Activated CD8-positive, alpha-beta memory T cell treated with anti-CD3 and anti-CD28 coated beads for 4 hours (primary cell): ENCODE measurements around the gene HIBADH.
"Not testable (repeated sequence)": the region's sequence is repeated elsewhere in the genome, so short reads cannot be mapped to it uniquely, and the experiment has no call there.

Source experiments
- DNase-seq, 2 donors: peaks; one replicate each; pipeline ENCODE4 v3.0.0-alpha.2; 2020; ENCODE audit warnings: low read depth in 2 of 2

Gene HIBADH

DNA sequence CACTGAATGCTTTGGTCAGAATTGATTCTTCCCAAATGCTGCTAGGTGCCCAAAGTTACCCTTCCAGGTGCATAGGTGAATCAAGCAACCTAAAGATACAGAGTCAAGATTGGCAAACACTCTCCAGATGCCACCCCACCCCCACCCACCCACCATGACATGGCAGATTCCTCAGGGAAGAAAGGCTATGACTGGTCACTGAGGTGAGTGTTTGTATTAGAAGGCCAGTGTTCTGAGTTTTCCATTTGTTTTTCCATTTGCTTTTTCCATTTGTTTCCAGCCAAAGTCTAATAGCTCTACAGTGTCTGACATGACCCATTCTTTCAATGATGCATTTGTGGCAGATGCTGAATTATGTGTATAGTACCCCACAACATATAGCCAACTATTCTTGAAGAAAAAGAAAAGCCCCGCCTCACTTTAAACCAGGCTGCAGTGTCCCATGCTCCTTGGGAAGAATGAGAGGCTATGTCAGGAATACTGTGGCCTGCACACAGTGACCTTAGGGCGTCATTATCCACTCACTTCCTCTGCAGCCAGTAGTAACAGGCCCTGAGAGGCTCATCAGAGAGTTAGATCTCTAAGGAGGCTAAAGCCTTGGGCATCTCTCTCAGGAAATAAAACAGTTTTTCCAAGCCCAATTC is 16.1 kb upstream of the HIBADH start:
- DNase-seq = no peak

DNA sequence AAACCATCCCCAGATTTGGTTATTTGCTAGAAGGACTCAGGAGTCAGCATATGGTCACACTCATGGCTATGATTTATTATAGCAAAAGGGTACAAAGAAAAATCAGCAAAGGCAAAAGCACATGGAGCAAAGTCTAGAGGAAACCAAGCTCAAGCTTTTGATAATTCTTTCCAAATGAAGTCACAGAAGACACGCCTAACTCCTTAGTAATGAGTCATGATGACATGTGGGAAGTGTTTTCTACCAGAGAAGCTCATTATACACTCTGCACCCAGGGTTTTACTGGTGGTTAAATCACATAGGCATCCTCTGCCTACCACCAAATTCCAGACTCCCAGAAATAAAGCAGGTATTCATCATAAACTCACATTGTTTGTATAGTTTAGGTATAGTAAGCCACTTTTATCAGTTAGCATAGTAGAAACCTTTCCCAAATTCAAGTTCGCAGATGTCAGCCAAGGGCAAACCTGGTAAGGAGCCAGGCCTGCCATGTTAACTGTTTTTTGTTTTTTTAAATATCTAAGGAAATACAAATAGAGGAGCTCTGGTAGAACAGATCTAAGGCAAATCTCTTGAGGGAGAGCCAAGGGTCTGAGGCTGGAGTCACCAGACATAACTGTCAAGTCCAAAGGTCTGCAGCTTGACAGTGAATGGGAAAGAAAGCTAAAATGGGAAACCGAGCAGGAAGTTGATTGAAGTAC is 15.4 kb upstream of the HIBADH start:
- DNase-seq = no peak

DNA sequence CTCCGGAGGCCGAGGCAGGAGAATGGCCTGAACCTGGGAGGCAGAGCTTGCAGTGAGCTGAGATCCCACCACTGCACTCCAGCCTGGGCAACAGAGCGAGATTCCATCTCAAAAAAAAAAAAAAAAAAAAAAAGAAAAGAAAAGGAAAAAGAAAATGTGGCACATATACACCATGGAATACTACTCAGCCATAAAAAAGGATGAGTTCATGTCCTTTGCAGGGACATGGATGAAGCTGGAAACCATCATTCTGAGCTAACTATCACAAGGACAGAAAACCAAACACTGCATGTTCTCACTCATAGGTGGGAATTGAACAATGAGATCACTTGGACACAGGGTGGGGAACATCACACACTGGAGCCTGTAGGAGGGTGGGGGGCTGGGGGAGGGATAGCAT is 11.4 kb upstream of the HIBADH start:
- not testable (repeated sequence) for DNase-seq

DNA sequence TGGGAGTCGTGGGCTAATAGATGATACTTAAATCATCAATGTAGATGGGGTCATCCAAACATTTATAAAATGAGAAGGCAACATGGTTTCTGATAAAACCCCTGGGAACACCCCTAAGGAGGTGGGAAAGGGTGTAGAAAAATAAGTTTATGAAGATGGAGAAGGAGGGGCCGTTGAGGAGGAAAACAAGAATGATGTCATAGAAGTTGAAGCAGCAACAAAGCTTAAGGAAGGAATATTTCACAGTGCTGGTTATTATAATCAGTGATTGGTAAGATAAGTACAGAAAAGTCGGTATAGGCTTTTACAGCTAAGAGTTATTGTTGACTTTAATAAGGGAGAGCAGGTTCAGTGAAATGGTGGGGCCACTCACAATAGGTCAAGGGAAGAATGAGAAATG is 9.0 kb upstream of the HIBADH start:
- DNase-seq = no peak

DNA sequence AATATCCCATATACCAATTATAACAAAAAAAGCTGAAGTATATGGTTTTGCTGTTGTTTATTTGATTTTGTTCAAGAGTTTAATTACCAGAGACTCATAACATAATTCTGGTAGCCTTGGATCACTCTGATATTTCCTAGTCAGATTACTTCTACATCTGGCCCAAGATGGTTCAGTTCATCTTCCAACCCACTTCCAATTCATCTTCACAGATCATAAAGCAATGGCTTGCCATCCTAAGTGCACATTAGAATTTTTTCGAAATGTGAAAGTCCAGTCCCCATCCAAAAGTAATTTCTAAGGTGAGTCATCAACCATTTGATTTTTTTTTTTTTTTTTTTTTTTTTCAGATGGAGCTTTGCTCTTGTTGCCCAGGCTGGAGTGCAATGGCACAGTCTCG is 8.0 kb upstream of the HIBADH start:
- DNase-seq = no peak

DNA sequence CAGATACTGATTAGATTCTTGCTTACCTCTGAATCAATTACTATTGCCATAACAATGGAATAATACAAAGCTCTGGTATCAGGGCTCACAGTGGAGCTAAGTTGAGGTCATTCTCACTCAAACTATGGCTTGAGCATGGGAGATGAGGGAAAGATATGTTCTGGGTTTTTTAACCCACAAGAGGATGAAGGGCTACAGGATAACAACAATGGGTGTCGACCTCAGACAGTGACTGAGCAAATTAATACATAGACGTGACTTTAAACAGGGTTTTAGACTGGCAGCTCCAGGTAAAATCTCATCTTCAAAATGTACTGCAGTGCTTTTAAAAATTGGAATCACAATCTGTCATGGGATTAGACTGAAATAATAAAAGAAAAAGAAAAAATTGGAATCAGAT is 7.5 kb upstream of the HIBADH start:
- no peak for DNase-seq

DNA sequence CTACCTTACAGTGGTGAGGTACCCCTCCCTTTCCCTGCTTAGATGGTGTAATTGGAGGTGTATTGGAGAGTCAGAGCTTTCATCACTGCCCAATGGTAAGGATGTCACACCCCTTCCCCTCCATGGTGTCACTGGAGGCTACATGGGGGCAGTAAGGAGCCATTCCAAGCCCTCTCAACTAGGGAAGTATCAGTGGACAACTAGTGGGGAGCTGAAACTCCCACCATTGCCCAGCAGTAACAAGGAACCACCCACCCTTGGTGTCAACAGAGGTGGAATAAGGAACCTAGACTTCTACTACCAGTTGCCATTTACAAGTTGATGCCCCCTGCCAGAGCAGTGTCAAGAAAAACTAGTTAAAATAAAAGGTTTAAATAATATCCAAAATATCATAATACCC is 2.8 kb upstream of the HIBADH start:
- no peak for DNase-seq

DNA sequence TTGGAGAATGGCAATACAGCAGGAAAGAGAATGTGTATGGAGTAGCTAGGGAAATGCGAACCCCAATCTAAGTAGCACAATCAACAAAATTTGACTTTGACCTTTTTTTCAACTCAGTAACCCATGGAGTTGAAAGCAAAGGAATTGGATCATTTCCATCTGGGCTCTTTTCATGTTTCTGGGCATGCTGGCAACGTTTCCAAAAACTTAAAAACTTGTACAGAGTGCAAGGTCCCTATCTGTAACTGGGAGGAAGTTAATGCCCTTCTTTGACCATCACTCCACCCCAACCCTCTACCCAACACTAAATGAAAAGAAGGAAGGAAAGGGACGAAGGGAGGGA is 1.3 kb upstream of the HIBADH start:
- DNase-seq = no peak

DNA sequence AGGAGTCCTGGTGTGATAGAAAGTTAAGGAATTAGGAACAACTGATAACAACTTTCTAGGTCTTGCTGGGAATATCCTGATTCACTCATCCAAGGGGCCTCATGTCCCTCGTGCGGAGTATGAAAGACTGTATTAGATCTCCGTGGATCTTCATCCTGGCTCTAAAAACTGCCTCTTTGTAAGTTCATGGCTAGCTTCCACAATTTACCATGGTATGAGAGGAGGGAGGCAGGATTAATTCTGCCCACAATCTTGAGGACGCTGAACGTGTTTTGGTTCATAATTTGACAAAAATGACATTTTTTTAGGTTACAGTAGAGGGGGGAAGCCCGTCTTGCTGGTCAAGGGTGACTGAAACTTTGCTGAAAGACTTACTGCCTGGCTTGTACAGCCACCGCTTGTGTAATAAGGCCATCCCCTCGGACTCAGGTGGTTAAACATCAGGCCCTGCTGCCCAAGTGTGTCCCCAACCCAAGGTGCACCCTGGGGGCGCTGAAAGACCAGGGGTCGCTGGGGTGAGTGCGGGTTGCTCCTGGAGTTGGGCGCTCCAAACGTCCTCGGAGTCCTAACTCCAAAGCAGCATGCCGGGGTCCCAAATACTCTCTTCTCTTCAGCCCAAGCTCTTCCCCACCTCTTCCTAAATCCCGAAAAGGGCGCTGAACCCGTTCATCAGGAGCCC is 733 bp downstream of the HIBADH start:
- DNase-seq = peak in 1 of 2 donors; percentile 2

DNA sequence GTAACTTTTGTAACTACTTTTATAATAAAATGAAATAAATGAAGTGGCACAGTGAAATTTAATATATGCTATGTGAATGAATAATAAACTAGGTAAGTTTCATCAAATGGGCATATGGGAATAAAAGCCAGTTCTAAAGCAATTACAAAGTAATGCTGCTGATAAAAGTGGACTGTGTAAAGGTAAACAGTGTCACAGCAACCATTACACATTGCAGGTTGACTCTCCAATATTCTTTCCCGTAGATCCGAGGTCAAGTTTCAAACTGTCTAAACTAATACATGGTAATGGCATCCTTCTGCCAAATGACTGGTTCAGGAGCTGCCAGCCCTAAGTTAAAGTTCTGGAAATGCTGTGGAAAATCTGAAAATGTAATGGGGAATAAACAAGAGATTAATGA is 6.0 kb downstream of the HIBADH start:
- no peak for DNase-seq

DNA sequence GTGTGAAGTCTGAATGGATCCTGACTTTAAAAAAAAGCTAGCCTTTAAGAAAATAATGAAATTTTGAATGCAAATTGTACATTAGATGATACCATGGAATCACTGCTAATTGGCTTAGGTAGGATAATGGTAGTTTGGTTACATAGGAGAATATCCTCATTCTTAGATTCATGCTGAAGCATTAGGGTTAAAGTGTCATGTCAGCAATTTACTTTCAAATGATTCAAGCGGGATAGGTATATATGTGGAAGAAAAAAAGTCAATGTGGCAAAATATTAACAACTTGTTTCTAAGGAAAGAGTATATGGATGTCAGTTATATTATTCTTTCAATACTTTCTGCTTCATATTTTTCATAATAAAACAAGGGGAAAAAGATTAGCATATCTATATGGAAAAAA is 7.5 kb downstream of the HIBADH start:
- DNase-seq = no peak

DNA sequence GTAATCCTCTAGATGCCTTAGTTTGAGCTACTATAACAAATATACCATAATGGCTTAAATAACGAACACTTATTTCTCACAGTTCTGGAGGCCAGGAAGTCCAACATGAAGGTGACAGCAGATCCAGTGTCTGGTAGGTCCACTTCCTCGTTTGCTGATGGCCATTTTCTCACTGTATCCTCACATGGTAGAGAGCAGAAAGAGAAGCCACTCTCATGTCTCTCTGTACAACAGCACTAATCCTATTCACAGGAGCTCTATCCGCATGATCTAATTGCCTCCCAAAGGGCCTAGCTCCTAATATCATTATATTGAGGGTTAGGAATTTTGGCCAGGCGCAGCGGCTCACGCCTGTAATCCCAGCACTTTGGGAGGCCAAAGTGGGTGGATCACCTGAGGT is 10.2 kb downstream of the HIBADH start:
- no peak for DNase-seq

DNA sequence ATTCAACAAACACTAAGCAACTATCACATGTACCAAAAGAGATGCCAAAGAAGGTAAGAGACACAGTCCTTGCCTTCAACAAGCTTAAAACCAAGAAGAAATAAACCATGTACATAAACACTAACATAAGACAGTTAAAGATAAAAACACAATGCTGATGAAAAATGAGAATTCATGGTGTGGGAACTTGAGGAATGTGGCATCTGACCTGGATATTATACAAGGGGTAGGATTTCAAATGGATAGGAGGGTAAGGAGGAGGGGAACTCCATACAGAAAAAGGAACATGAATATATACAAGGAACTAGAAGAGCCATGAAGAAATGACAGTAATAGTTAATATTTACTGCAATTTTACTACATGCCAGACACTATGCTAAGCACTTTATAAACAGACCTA is 11.0 kb downstream of the HIBADH start:
- no peak for DNase-seq

DNA sequence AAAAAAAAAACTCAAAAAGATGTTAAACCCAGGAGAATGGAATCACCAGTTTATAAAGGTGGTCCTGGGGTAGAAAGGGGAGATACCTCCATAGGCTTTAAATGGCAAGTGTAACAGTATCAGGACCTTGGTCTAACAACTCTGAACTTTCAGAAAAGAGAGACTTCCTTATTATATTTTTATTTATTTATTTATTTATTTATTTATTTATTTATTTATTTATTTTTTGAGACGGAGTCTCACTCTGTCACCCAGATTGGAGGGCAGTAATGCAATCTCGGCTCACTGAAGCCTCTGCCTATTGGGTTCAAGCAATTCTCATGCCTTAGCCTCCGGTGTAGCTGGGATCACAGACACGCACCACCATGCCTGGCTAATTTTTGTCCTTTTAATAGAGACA is 12.4 kb downstream of the HIBADH start:
- DNase-seq = no peak

DNA sequence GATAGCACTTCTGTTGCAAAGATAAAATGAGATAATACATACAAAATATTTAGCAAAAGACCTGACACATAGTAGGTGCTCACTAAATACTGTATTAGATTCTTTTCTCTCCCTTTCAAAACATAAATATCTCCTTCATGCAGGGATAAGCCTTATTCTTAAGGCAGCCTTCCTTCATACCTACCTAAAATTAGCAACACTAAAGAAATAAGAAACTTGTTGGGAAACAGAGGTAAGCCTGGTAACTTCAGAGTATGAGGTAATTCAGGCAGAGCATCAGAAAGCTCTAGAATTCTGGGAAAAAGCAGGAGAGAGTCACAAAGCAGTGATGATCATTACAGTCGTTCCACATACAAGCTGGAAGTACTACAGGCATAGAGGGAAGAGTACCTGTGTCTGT is 15.2 kb downstream of the HIBADH start:
- no peak for DNase-seq

DNA sequence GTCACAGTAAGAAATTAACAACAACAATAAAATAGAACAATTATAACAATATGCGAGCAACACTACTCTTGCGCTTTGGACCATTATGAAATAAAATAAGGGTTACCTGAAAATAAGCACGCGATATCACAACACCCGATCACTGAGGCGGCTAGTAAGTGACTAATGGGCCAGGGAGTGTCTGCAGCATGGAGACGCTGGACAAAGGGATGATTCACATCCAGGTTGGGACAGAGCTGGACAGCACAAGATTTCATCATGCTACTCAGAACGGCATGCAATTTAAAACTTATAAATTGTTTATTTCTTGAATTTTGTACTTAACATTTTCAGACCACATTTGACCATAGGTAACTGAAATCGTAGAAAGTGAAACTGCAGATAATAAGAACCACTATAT is 15.6 kb downstream of the HIBADH start:
- DNase-seq = no peak

DNA sequence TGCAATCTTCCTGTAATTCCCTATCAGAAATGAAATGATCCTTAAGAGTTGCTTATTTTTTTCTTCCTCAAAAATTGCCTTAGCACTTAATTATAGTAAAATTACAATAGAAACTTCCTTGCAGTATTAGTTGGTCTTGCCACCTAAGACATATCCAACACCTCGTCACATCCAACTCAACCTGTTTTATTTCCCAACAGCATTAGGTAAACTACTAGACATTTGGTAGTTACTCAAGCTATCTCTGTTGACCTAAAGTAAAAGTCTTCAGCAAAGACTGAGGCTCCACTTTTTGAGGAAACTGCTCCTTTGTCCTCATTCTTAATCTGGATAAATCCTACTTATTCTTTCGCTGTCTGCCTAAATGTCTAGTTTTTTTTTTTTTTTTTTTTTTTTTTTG is 20.4 kb downstream of the HIBADH start:
- no peak for DNase-seq

DNA sequence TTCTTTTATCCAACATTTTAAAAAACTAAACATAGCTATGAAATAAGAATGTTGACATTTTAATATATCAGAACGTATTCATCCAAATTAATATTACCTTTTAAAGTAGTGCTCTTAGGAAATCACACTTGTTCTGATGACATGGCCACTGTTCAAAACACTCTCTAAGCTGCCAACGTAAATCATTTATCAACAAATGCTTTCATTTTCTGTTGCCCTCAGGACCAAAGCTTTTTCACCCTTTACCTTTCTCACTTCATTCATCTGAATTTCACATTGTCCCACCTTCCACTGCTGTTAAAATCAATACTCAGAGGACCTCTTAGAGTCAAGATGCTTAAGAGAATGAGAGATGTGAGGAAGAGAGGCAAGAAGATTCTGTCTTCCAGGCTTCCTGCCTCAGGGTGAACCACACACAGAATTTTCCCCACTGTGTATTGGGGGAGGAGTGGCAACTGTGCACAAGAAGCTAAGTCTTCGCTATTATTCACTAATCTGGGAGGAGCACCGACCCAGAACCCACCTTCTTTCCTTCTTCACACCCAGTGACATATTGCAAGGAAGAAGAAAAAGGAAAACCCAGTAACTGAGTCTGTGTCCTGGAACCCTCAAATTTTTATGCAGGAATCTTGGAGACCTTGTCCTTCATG is 21.0 kb downstream of the HIBADH start:
- no peak for DNase-seq

DNA sequence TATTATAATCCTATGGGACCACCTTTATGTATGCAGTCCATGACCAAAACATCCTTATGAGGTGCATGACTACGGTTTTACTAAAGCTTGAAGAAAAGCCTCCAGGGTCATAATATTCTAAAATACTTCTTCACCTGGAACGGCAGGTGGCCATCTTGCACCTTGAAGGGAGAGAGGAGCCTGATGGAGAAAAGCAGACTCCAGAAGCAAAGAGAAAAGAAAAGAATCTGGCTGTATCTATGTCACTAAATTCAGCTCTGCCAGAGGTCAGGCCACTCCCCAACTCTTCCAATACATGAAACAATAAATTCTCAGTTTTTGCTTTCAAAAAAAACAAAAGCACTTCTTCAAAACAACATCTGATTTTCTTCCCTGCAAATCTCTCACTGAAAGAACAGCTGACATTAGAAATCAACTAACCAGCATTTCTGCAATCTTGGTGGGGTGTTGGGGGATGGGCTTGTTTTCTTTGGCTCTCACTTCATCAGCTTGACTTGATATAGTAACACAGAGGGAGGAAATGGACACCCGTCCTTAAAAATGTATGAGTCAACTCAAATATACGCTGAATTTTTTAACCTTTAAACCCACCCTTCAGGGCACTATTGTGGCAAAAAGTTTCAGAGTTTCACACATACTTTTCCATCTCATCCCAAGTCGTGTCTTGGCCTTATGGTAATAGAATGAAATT is 21.7 kb downstream of the HIBADH start:
- no peak for DNase-seq

DNA sequence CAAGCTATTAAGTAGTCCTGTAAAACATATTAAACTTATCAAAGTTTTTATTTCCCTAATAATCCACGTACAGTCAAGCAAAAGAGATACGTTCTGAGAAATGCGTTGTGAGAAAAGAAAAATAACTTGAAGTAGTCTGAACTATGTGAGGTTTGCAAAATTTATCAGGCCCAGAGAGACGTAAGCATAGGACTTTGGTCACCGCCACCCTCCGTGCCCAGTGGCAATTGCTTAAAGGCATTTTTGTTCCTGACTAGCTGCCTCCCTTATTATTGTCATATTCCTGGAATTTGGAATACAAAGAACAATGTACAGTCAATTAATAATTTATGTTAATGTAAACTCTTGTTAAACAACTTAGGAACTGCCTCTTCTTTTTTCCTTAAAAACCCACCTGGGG is 22.8 kb downstream of the HIBADH start:
- no peak for DNase-seq

DNA sequence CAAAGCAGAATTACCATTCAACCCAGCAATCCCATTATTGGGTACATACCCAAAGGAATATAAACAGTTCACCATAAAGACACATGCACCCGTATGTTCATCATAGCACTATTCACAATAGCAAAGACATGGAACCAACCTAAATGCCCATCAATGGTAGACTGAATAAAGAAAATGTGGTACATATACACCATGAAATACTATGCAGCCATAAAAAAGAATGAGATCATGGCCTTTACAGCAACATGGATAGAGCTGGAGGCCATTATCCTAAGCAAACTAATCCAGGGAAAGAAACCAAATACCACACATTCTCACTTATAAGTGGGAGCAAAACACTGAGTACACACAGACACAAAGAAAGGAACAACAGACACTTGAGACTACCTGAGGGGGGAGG is 23.6 kb downstream of the HIBADH start:
- not testable (repeated sequence) for DNase-seq

DNA sequence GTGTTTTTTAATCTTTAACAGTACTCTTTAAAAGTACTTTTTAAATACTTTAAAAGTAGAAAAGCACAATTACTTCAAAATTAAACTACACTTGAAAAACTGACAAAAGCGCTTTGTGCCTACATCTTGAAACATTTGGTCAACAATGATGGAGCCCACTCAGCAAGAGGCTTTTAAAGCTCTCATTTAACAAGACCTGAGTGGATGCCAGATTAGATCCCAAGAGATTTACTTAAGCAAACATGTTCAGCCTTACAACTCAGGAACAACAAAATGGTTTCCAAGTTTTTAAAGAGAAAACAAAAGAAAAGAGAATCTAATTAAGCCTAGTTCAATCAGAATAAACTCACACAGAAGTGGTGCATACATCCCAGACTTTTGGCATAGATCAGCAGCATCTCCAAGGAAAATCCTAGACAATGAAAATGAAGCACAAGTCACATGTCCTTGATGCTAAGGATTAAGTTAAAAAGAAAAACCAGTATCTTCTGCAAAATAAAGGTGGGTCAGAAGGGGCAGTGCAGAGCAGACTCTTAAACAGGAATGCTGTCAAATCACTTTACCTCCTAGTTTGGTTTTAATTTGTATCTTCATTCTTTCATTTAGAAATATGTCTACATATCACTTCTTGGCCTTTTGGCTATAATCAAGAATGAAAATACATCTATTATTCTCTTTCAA is 26.2 kb downstream of the HIBADH start:
- no peak for DNase-seq
